ENCODE results near the gene HOXD3.
A peak's percentile ranks its signal among the peaks of the same experiment; 100 is the strongest.

HOXD3 gene

GRCh38 chr2:176121190-176122051 lies 35.7 kb upstream of the HOXD3 start:
- DNase-seq = no peak

GRCh38 chr2:176122052-176122682 lies 34.9 kb upstream of the HOXD3 start:
- no peak for DNase-seq

DNA sequence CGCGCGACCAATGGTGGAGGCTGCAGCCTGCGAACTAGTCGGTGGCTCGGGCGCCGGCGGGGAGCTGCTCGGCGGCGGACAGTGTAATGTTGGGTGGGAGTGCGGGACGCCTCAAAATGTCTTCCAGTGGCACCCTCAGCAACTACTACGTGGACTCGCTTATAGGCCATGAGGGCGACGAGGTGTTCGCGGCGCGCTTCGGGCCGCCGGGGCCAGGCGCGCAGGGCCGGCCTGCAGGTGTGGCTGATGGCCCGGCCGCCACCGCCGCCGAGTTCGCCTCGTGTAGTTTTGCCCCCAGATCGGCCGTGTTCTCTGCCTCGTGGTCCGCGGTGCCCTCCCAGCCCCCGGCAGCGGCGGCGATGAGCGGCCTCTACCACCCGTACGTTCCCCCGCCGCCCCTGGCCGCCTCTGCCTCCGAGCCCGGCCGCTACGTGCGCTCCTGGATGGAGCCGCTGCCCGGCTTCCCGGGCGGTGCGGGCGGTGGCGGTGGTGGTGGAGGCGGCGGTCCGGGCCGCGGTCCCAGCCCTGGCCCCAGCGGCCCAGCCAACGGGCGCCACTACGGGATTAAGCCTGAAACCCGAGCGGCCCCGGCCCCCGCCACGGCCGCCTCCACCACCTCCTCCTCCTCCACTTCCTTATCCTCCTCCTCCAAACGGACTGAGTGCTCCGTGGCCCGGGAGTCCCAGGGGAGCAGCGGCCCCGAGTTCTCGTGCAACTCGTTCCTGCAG lies 34.3 kb upstream of the HOXD3 start, which contains the start of gene HOXD9:
TSS of gene HOXD9 (plus strand) at position 37 of the 728 bp plus-strand sequence. CDS start at position 87, 50 bp downstream.
- DNase-seq = no peak

DNA sequence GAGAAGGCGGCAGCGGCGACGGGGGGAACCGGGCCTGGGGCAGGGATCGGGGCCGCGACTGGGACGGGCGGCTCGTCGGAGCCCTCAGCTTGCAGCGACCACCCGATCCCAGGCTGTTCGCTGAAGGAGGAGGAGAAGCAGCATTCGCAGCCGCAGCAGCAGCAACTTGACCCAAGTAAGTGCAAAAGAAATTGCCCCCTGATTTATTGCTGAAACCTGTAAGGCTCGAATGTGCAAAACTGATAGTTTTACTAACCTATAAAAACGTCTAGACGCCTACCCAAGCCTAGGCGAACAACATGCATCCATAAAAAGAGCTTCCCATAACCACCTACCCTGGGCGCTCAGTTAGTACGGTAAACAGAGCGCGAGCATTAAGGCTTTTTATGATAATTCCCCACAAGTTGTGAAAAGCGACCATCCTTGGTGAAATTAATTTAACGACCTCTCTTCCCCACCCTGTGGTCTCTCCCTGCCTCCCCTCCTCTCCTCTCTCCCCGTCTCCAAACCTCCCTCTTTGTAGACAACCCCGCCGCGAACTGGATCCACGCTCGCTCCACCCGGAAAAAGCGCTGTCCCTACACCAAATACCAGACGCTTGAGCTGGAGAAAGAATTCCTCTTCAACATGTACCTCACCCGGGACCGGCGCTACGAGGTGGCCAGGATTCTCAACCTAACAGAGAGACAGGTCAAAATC lies 33.5 kb upstream of the HOXD3 start:
- DNase-seq = no peak

DNA sequence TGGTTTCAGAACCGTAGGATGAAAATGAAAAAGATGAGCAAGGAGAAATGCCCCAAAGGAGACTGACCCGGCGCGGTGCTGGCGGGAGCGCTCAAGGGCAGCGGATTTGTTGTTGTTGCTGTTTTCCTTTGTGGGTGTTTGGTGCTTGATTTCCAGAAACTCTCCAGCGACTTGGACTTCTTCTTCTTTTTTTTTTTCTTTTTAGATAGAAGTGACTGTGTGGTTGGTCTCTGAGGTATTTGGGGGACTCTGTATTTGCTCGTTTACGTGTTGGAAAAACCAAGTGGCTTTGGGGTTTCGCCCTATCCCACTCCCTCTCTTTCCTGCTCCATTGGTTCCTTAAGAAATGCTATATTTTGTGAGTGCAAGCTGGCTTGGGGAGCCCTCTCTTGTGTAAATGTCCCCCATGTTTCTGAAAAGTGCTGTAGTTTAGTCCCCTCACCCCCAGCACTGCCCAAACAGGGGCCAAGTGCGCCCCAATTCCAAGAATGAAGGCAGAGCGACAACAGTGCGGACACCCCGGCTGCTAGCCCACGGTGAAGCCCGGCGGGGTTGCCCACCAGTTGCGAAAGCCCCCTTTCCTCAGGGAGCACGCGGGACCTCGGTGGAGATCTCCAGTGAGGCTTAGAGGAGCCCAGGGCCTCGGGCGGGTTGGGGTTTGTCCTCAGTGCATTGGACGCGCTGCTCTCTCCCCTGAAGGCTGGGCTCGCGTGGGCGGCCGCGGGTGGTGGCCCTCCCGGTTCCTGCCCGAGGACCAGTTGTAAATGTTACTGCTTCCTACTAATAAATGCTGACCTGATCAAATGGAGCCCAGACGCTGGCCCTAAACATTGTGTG lies 32.8 kb upstream of the HOXD3 start:
- no peak for DNase-seq

DNA sequence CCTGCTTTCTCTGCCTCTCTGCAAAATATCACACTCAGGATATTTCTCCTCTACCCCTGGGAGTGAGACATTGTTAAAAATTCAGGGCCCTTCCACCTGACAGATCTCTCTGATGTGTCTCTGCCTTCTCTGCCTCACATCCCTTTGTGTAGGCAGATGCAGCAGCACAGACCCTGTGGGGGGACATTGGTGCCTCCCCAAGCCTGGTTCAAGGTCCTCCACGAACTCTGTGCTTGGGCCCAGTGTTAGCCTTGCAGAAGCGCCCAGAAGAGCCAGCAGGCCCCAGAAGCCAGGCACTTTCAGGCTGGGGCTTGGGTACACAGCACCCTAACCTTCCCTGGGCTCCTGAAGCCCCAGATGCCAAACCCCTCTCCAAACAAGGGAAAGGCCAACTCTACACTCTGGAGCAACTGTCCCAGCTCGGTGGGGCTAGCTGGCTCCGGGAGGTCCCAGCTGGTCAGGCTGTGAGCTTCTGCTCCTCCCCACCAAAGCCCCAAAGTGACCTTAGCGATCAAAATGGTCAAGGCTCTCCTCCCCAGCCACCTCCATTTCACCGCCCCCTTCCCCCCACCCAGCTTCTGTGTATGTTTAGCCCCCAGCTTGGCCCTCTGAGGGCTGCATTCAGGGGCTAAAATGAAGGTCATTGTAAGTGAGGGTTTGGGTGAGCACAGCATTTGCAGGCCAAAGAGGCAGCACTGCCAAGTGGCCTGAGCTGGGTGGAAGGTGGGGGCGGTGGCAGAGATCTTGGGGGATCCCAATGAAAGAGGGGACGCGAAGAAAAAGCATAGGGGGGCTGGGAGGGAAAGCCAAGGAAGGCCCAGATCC lies 31.9 kb upstream of the HOXD3 start:
- DNase-seq = no peak

DNA sequence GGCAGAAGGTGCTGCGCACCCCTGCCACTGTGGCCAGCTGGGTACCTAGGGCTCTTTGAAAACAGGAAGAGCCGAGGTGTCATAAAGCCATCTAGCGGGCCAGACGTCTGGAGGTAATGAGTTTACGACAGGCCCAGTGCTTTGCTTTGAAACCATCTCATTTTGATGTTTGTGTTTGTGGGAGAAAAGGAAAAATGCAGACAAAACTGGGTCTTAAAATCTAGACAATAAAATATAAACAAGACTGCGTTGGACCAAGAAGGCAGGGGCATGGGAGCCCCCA lies 31.4 kb upstream of the HOXD3 start:
- DNase-seq = no peak

DNA sequence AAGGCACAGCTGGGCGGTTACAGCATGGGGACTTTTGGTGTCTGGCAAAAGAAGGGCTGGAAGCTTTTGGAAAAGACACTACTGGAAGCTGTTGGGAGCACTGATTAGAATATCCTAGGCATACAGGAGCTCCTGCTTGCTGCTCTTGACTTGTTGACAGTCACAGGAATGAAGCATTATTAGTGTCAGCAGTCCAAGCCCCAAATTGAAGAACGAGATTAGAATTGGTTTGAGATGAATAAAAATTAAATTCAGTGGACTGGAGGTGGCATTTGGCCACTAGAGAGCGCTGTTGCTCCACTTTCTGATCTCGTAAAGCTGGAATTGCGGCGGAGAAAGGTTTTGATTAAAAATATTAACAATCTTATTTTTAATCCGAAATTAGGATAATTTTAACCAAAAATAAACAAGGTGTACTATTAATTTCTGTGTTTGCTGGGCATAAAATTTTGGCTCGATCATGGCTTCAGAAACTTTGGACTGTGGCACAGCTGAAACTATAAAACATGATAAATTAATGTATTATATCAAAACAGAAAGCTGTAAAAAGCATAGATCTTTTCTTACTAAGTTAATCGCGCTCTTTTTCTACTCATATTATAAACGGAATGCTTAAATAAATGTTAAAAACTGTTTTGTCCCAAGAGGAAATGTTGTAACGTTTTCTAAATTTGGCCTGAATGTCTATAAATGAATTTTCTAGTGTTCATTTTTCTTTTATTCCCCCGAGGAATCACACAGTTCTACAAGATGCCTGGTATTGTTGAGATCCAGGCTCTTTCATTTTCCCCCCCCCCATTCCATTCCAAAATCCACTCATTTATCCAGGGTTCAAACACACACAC lies 30.0 kb upstream of the HOXD3 start:
- DNase-seq = peak; percentile 75

DNA sequence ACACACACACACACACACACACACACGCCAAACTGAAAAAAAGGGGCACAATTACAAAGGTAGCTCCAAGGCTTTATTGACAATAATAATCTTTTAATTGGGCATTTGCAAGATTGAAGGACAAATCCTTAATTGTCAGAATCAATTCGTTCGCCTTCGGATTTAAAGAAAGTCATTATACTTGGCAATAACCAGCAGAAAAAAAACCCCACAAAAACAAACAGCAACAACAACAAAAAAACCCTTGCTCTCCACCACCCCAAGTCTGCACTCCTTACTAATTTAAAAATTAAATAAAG lies 29.4 kb upstream of the HOXD3 start:
- no peak for DNase-seq

DNA sequence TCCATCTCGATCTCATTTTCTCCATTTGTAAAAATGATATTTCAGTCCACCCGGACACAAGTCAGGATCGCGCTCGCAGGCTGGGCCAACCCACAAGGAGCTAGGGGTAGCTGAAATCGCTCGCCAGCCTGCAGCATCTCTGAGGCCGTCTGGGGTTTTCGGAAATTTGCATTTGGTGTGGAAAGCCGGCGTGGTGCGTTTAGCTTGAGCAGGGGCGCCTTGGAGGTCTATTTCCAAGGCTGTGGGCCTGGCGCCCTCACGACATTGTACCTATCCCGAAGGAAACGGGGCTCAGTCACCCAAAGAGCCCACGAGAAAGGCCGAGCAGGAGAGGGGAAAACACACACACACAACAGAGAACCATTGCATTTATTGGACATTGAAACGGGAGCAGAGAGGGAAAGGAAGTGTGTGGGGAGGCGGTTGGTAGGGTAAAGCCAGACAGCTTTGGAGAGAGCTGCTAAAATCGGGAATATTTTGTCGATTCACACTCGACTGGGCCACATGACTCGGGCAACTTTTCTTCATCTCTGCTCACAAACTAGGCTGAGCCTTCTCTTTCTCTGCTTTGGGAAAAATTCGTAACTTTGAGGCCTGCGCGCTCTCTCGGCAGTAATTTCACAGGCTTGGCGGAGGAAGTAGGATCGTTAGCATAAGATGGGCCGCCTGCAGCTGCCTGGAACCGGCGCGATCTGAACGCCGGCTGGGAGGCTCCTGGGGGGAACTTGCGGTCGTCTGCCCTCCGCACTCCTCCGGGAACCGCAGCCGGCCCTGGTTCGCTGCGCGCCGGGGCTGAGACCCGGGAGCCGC lies 28.7 kb upstream of the HOXD3 start:
- DNase-seq = no peak

- DNase-seq = no peak
Observed at GRCh38 chr2:176128982-176129796, 27.9 kb upstream of the HOXD3 start, which contains the start of gene HOXD8. HOXD8 (plus strand) TSS chr2:176129705; CDS start chr2:176130367, 662 bp downstream.

DNA sequence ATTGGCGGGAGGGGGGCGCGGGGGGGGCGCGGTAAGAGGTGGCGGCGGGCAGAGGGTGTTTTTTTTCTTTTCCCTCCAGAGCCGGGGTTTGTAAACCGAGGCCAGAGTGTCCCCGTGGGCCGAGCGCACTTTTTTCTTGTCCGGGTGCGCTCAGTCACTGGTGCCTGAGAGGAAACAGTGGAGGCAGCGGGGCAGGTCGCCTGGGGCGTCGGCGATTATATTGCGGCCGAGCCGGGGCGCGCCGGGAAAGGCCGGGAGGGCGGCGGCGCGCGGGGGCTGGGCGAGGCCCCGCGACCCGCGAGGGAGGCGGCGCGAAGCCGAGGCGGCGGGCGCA lies 27.3 kb upstream of the HOXD3 start:
- DNase-seq = no peak

GRCh38 chr2:176130147-176130956 lies 26.8 kb upstream of the HOXD3 start:
- DNase-seq = no peak

GRCh38 chr2:176130957-176131847 lies 25.9 kb upstream of the HOXD3 start:
- no peak for DNase-seq

DNA sequence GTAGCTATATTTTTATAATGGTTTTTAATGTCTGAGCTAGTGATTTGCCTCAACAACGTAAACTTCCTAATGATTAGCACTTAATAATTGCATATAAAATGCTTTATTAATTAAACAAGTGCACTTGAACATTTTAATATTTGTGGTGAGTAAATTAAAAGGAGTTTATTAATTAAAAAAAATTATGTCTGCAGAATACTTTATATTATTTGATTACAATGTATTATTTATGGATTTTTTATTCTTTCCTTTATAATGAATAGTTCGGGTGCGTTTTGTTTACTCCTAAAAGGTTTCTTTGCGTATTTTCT lies 25.3 kb upstream of the HOXD3 start:
- DNase-seq = no peak

DNA sequence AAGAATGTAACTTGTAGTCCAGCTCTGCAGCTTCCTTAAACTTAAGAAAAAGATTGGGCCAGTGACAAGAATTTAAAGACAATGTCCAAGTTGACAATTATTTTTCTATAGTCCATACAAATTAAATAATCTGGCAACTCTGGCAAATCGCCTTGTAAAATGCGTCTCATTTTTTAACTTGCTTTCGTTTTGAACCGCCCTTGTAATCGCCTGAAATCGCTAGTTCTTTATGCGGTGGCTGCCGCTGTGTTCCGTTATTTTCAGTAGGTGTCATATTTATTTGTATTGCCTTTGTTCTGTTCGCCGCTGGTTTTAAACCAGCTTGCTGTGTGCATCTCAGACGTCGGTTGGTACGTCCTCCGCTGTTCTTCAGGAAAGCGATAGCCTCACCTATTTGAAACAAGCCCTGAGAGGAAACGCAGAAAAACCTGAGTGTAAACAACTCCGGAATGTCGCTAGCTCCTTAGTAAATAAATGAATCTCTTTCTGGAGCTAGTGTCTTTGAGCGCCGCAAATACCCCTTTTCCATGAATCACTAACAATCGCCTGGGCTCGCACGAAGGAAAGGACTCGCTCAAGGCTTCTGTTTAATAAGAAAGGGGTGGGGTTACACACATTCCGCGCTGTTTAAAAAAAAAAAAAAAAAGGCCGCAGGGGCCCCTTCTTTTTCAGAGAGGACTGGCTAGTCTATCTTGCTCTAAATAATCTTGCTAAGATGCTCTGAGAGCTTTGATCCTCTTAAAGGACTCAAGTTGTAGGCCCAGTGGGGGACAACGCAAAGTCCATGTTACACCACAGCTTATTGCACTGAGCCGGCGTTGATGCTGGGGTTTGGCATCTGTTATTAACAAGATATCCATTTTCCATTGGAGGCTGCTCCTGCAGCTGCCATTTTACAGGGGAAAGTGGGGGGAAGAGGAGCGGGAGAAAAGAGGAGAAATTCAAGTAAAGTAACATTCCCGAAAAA lies 24.6 kb upstream of the HOXD3 start:
- no peak for DNase-seq
